SK-N-SH (cell line): Measurements from ENCODE around the gene STAC. TPM values are rescaled to one million over a fixed set of nuclear protein-coding genes. Genes with fewer than 3 reads are reported as not detected.
A peak's percentile ranks its signal among the peaks of the same experiment; 100 is the strongest.

ENCODE experiments used
- CTCF ChIA-PET: fragments of 300-600, 350-600 bp; formaldehyde crosslinking; extraction: SDS; loops from one replicate; lab custom pipeline; 2021; lab: Yijun Ruan, JAX
- POLR2A ChIA-PET: fragments of 350-600 bp; sonication (Branson Sonifier 250); formaldehyde crosslinking; extraction: SDS; loops from one replicate; lab custom pipeline; 2020; ENCODE audit warnings: antibody characterized with exemption, inconsistent platforms; lab: Yijun Ruan, JAX
- DNase-seq: peaks from one replicate; pipeline ENCODE4 v3.0.0; 2012
- H2AFZ ChIP-seq: fragments of 200-600 bp; sonication (generic); 2 replicates; pipeline ENCODE4 v1.8.1; 2016; ENCODE audit warnings: antibody characterized with exemption, mild to moderate bottlenecking, low read depth
- H3F3A ChIP-seq: fragments of 200-600 bp; sonication (generic); replicated peaks from 2 replicates; pipeline ENCODE3; 2016; ENCODE audit warnings: antibody characterized with exemption, mild to moderate bottlenecking; ENCODE audit not compliant: insufficient read depth
- H3K27ac ChIP-seq, 2 experiments: fragments of 200-500 bp in 1 of 2; fragments of 200-600 bp in 1 of 2; sonication (Bioruptor generic) in 1 of 2; sonication (generic), shearing (Covaris generic) in 1 of 2; 2 replicates each; pipeline versions ENCODE4 v1.5.1 to v1.6.1; 2014 to 2016; ENCODE audit warnings: low read depth in 2 of 2, inconsistent platforms in 1 of 2, low read length in 1 of 2, mild to moderate bottlenecking in 1 of 2, mixed read lengths in 1 of 2
- H3K27me3 ChIP-seq: fragments of 200-600 bp; sonication (generic), shearing (Covaris generic); 2 replicates; pipeline ENCODE4 v1.6.1; 2016; ENCODE audit warnings: mixed run types; ENCODE audit not compliant: insufficient read depth
- H3K36me3 ChIP-seq, 2 experiments: fragments of 200-500 bp in 1 of 2; fragments of 200-600 bp in 1 of 2; sonication (Bioruptor generic) in 1 of 2; sonication (generic) in 1 of 2; replicated peaks in 1 of 2; 2 replicates each; pipeline versions ENCODE3 to v1.5.1; 2014 to 2016; ENCODE audit warnings: low read length in 1 of 2, mild to moderate bottlenecking in 1 of 2; ENCODE audit not compliant: insufficient read depth in 2 of 2, control insufficient read depth in 1 of 2
- H3K4me1 ChIP-seq, 2 experiments: fragments of 200-500 bp in 1 of 2; fragments of 200-600 bp in 1 of 2; sonication (Bioruptor generic) in 1 of 2; sonication (generic), shearing (Covaris generic) in 1 of 2; 2 replicates each; pipeline versions ENCODE4 v1.5.1 to v1.6.1; 2014 to 2016; ENCODE audit warnings: low read depth in 1 of 2, low read length in 1 of 2, mixed run types in 1 of 2; ENCODE audit not compliant: insufficient read depth in 2 of 2, control insufficient read depth in 1 of 2
- H3K4me2 ChIP-seq: fragments of 200-600 bp; sonication (generic), shearing (Covaris generic); 2 replicates; pipeline ENCODE4 v1.6.1; 2017; ENCODE audit warnings: mixed run types
- H3K4me3 ChIP-seq, 2 experiments: fragments of 200-500 bp in 1 of 2; fragments of 200-600 bp in 1 of 2; sonication (Bioruptor generic) in 1 of 2; sonication (generic), shearing (Covaris generic) in 1 of 2; 2 replicates each; pipeline versions ENCODE4 v1.5.1 to v1.8.1; 2014 to 2016; ENCODE audit warnings: low read depth in 2 of 2, inconsistent platforms in 1 of 2, low read length in 1 of 2, mild to moderate bottlenecking in 1 of 2, mixed read lengths in 1 of 2, moderate library complexity in 1 of 2
- H3K79me2 ChIP-seq: fragments of 200-600 bp; sonication (generic); 2 replicates; pipeline ENCODE4 v1.8.1; 2017; ENCODE audit warnings: mild to moderate bottlenecking; ENCODE audit not compliant: insufficient read depth
- H3K9ac ChIP-seq: fragments of 200-600 bp; sonication (generic); 2 replicates; pipeline ENCODE4 v1.6.1; 2017; ENCODE audit warnings: mixed run types
- H3K9me2 ChIP-seq: fragments of 200-600 bp; sonication (generic); 2 replicates; pipeline ENCODE4 v1.6.1; 2017; ENCODE audit warnings: mixed run types
- H3K9me3 ChIP-seq: fragments of 200-600 bp; sonication (generic); 2 replicates; pipeline ENCODE4 v1.6.1; 2017; ENCODE audit warnings: mixed run types, mild to moderate bottlenecking, moderate library complexity
- H4K20me1 ChIP-seq: fragments of 200-600 bp; sonication (generic); 2 replicates; pipeline ENCODE4 v1.6.1; 2017; ENCODE audit warnings: mild to moderate bottlenecking, mixed run types; ENCODE audit not compliant: insufficient read depth
- CHD2 ChIP-seq: fragments of 150-350 bp; IDR thresholded peaks from 2 replicates; pipeline ENCODE4 v1.6.1; 2018; ENCODE audit warnings: low read length; ENCODE audit not compliant: partially characterized antibody
- ELF1 ChIP-seq: IDR thresholded peaks from 2 replicates; pipeline ENCODE4 v1.4.0; 2012
- EP300 ChIP-seq, 2 experiments: IDR thresholded peaks; 2 replicates each; pipeline versions ENCODE4 v1.4.0 to v1.6.1; 2012; ENCODE audit warnings: borderline replicate concordance in 1 of 2, low read depth in 1 of 2, low read length in 1 of 2
- EZH2phosphoT487 ChIP-seq: fragments of 200-600 bp; sonication (generic); IDR thresholded peaks from 2 replicates; pipeline ENCODE4 v1.6.1; 2017; ENCODE audit warnings: low read depth, mixed run types, mild to moderate bottlenecking, antibody characterized with exemption, moderate library complexity, borderline replicate concordance
- FOSL2 ChIP-seq: IDR thresholded peaks from 2 replicates; pipeline ENCODE4 v1.4.0; 2012; ENCODE audit warnings: low read depth, mild to moderate bottlenecking, moderate library complexity, borderline replicate concordance
- FOXJ3 ChIP-seq: sonication (generic); formaldehyde crosslinking; IDR thresholded peaks from 2 replicates; pipeline ENCODE4 v1.5.1; 2020; ENCODE audit warnings: mild to moderate bottlenecking, missing genetic modification reagents
- FOXM1 ChIP-seq: IDR thresholded peaks from 2 replicates; pipeline ENCODE4 v1.4.0; 2012; ENCODE audit warnings: low read depth, mild to moderate bottlenecking
- GABPA ChIP-seq: IDR thresholded peaks from 2 replicates; pipeline ENCODE4 v1.4.0; 2012; ENCODE audit warnings: low read depth, mild to moderate bottlenecking
- GATA2 ChIP-seq: sonication (generic); formaldehyde crosslinking; IDR thresholded peaks from 2 replicates; pipeline ENCODE4 v1.5.0; 2020; ENCODE audit warnings: mild to moderate bottlenecking, missing genetic modification reagents
- MEF2A ChIP-seq: IDR thresholded peaks from 2 replicates; pipeline ENCODE4 v1.4.0; 2012; ENCODE audit warnings: low read depth, borderline replicate concordance
- MXI1 ChIP-seq: IDR thresholded peaks from 2 replicates; pipeline ENCODE4 v1.6.1; 2012; ENCODE audit warnings: mild to moderate bottlenecking, low read depth, low read length, improper control_type of control experiment
- PBX3 ChIP-seq: IDR thresholded peaks from 2 replicates; pipeline ENCODE4; 2012
- RCOR1 ChIP-seq: fragments of 150-350 bp; IDR thresholded peaks from 2 replicates; pipeline ENCODE4 v1.6.1; 2017; ENCODE audit warnings: antibody characterized with exemption, low read length
- RFX5 ChIP-seq: IDR thresholded peaks from 2 replicates; pipeline ENCODE4 v1.6.1; 2012; ENCODE audit warnings: mild to moderate bottlenecking, improper control_type of control experiment, low read length
- TAF1 ChIP-seq: IDR thresholded peaks from 2 replicates; pipeline ENCODE4 v1.6.1; 2012; ENCODE audit warnings: low read depth, mild to moderate bottlenecking, low read length, moderate library complexity, borderline replicate concordance
- TCF12 ChIP-seq: IDR thresholded peaks from 2 replicates; pipeline ENCODE4 v1.4.0; 2012
- TEAD4 ChIP-seq: IDR thresholded peaks from 2 replicates; pipeline ENCODE4 v1.4.0; 2012; ENCODE audit warnings: mild to moderate bottlenecking, borderline replicate concordance; ENCODE audit not compliant: insufficient read depth
- USF1 ChIP-seq: IDR thresholded peaks from 2 replicates; pipeline ENCODE4 v1.4.0; 2012; ENCODE audit warnings: low read depth, borderline replicate concordance
- YY1 ChIP-seq: IDR thresholded peaks from 2 replicates; pipeline ENCODE4 v1.4.0; 2012; ENCODE audit warnings: low read depth, mild to moderate bottlenecking
- ZBTB33 ChIP-seq: IDR thresholded peaks from 2 replicates; pipeline ENCODE4 v1.4.0; 2012; ENCODE audit warnings: low read depth, borderline replicate concordance
- polyA plus RNA-seq, 3 experiments: library from polyadenylated mRNA; depleted of rRNA; stranded (reverse); fragments of >200 nt; gene quantifications; 2 replicates each; pipeline ENCODE4 v1.2.3, GENCODE V29; 2012
- TF ChIP-seq, protein P1 (sequence below): fragments of 200-600 bp; sonication (generic); IDR thresholded peaks from 2 replicates; pipeline ENCODE4 v1.6.1; 2017; ENCODE audit warnings: antibody characterized with exemption, mild to moderate bottlenecking, moderate library complexity
- TF ChIP-seq, protein P2 (sequence below): fragments of 150-350 bp; IDR thresholded peaks from 2 replicates; pipeline ENCODE4 v1.6.1; 2016; ENCODE audit warnings: mild to moderate bottlenecking, low read depth, low read length

STAC gene
- polyA plus RNA-seq, 1 of the 3 experiments (the other 2 are of a cell fraction): 25.0 TPM

DNA sequence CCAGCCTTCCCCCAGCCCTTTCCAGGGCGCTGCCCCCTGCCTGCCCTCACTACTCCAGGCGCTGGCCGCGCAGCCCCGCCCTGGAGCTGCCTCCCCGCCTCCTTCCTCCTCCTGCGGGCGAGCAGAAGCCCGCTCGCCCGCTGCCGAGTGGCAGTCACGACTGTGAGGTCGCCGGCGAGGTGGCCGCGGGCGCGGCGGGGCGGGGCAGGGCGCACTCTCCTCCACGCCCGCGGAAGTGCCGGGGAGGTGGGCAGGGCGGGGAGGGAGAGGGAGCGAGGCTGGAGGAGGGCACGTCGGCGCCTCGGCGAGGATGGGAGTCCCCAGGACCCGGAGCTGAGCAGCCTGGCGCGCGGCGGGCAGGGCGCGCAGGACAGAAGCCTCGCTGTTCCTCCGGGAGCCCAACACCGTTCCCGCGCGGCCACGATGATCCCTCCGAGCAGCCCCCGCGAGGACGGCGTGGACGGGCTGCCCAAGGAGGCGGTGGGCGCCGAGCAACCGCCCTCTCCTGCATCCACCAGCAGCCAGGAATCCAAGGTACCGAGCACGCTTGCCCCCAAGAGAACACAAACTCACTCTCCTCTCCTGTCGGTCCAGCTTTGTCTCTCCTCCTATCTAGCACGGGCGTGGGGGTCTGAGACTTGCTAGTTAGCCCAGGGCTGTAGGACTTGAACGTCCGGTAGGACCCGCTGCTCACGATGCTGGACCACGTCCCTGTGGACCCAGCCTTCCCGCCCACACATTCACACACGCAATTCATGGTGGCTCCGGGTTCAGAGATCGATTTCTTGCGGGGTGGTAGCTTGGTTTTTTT lies at the start of gene STAC (continued):
- TF ChIP-seq PBX3: 0 out of 2 replicates have a peak, but pooled peaks have one; percentile 3
- no peak for TF ChIP-seq TCF12
- TF ChIP-seq GATA2 (CRISPR knock-in tag): no peak
- TF ChIP-seq TEAD4: no peak; the same call in 1 of the 2 replicates
- peak; percentile 61; the same call in 1 of the 2 replicates for TF ChIP-seq MXI1
- TF ChIP-seq, protein P1, sequence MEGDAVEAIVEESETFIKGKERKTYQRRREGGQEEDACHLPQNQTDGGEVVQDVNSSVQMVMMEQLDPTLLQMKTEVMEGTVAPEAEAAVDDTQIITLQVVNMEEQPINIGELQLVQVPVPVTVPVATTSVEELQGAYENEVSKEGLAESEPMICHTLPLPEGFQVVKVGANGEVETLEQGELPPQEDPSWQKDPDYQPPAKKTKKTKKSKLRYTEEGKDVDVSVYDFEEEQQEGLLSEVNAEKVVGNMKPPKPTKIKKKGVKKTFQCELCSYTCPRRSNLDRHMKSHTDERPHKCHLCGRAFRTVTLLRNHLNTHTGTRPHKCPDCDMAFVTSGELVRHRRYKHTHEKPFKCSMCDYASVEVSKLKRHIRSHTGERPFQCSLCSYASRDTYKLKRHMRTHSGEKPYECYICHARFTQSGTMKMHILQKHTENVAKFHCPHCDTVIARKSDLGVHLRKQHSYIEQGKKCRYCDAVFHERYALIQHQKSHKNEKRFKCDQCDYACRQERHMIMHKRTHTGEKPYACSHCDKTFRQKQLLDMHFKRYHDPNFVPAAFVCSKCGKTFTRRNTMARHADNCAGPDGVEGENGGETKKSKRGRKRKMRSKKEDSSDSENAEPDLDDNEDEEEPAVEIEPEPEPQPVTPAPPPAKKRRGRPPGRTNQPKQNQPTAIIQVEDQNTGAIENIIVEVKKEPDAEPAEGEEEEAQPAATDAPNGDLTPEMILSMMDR: no peak

DNA sequence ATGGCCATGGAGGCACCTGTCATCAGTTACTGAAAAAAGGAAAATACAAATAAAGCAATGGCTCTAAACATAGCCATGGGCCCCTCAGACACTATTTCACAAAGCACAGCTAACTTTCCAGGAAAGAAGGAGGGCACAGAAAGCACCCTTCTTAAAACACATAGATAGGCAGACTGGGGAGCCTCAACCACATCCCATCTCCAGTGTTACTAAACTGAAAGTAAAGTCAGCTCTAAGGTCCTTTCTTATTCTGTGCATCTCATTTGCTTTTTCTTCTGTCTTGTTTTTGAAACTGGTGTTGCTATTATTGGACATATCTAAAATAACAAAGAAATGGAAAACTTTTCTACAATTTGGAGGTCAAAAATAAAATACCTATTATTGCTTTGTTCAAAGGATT lies 48.2 kb upstream of the STAC start:
- no peaks in the 10 kb centered on the region; a peak in 2 of 4 replicates for H3K4me1 ChIP-seq
- H3K27me3 ChIP-seq: no peaks in the 10 kb centered on the region
- ChIA-PET POLR2A (no interaction called here), CTCF (interaction anchor here (1.2 kb wide), 1 partner anchor 366 kb away, joined by 3 read pairs; no protein-coding TSS in a partner anchor)
- H3K27ac ChIP-seq: no peak overlapping the region
- no peaks in the 10 kb centered on the region for H3F3A ChIP-seq
- H3K36me3 ChIP-seq: no peaks in the 10 kb centered on the region
- no peaks in the 10 kb centered on the region for H3K9me2 ChIP-seq
- no peak overlapping the region for H3K9ac ChIP-seq
- no peak for DNase-seq
- no peak overlapping the region for H3K4me3 ChIP-seq
- H4K20me1 ChIP-seq: no peaks in the 10 kb centered on the region
- no peak overlapping the region for H2AFZ ChIP-seq
- H3K4me2 ChIP-seq: no peak overlapping the region
- no peaks in the 10 kb centered on the region for H3K9me3 ChIP-seq
- H3K79me2 ChIP-seq: no peaks in the 10 kb centered on the region
- TF ChIP-seq USF1: no peak
- TF ChIP-seq, protein P1: no peak
- no peak for TF ChIP-seq EP300 (IDR thresholded peaks at IDR 0.05; ENCODE audit: borderline replicate concordance in 1 of 2, low read depth in 1 of 2, low read length in 1 of 2)
- no peak for TF ChIP-seq EZH2phosphoT487
- TF ChIP-seq ELF1: no peak
- no peak for TF ChIP-seq RFX5
- no peak for TF ChIP-seq YY1
- TF ChIP-seq MEF2A: no peak
- no peak for TF ChIP-seq ZBTB33
- no peak for TF ChIP-seq FOXM1
- TF ChIP-seq FOXJ3 (CRISPR knock-in tag): no peak
- TF ChIP-seq FOSL2: no peak
- TF ChIP-seq TAF1: no peak
- TF ChIP-seq RCOR1: no peak
- no peak for TF ChIP-seq CHD2
- TF ChIP-seq, protein P2, sequence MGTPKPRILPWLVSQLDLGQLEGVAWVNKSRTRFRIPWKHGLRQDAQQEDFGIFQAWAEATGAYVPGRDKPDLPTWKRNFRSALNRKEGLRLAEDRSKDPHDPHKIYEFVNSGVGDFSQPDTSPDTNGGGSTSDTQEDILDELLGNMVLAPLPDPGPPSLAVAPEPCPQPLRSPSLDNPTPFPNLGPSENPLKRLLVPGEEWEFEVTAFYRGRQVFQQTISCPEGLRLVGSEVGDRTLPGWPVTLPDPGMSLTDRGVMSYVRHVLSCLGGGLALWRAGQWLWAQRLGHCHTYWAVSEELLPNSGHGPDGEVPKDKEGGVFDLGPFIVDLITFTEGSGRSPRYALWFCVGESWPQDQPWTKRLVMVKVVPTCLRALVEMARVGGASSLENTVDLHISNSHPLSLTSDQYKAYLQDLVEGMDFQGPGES: no peak
- TF ChIP-seq GABPA: no peak
- TF ChIP-seq TEAD4: no peak
